GM12878 (cell line): Measurements from ENCODE around the gene ADNP2. TPM values are rescaled to one million over a fixed set of nuclear protein-coding genes. Genes with fewer than 3 reads are reported as not detected.

Source experiments
- ATAC-seq: fragments of 200-7000 bp; cut with Tn5 transposase; 3 replicates; pipeline ENCODE4 v1.9.1; 2020; ENCODE audit warnings: mild to moderate bottlenecking, moderate library complexity
- BruUV-seq: library from RNA; stranded (reverse); fragments of 400-500 nt; replicated peaks from 2 replicates; lab custom pipeline; 2021; lab: Mats Ljungman, UMichigan
- CTCF ChIA-PET: fragments of 300-600 bp; sonication (Branson Sonifier 250); formaldehyde crosslinking; extraction: SDS; loops from one replicate; lab custom pipeline; 2021; ENCODE audit warnings: inconsistent platforms; lab: Yijun Ruan, JAX
- POLR2A ChIA-PET: fragments of 350-600 bp; formaldehyde crosslinking; extraction: SDS; loops from one replicate; lab custom pipeline; 2021; ENCODE audit warnings: inconsistent platforms; lab: Charles Lee
- RAD21 ChIA-PET: fragments of 300-600 bp; sonication (Branson Sonifier 250); formaldehyde crosslinking; loops from one replicate; lab custom pipeline; 2023; ENCODE audit warnings: antibody characterized with exemption; ENCODE audit not compliant: unreplicated experiment; lab: Charles Lee
- SMC1A ChIA-PET: fragments of 300-600 bp; sonication (Branson Sonifier 250); formaldehyde crosslinking; loops from one replicate; lab custom pipeline; 2023; ENCODE audit not compliant: unreplicated experiment, uncharacterized antibody; lab: Charles Lee
- DNase-seq: peaks from one replicate; pipeline ENCODE4 v3.0.0-alpha.2; 2011; ENCODE audit warnings: low read depth, low spot score
- FAIRE-seq: peaks from 3 replicates; lab custom pipeline; 2011; peaks lifted over from hg19 to GRCh38; lab: Jason Lieb, UNC
- H2AFZ ChIP-seq: 2 replicates; pipeline ENCODE4 v1.6.0; 2011; ENCODE audit warnings: low read depth, low read length, control low read depth; ENCODE audit not compliant: control insufficient read depth
- H3K27ac ChIP-seq: 2 replicates; pipeline ENCODE4 v1.5.1; 2011; ENCODE audit warnings: control low read depth; ENCODE audit not compliant: control insufficient read depth, insufficient read depth
- H3K27me3 ChIP-seq, 2 experiments: replicated peaks in 1 of 2; 2 replicates each; pipeline versions ENCODE4 v1.6.0 to v1.6.1; 2011; ENCODE audit warnings: low read length in 1 of 2; ENCODE audit not compliant: control insufficient read depth in 2 of 2, insufficient read depth in 2 of 2
- H3K36me3 ChIP-seq, 2 experiments: 2 replicates each; pipeline ENCODE4 v1.5.1; 2011; ENCODE audit warnings: low read length in 1 of 2; ENCODE audit not compliant: control insufficient read depth in 2 of 2, insufficient read depth in 2 of 2
- H3K4me1 ChIP-seq: 2 replicates; pipeline ENCODE4 v1.6.1; 2011; ENCODE audit warnings: mild to moderate bottlenecking, low read length, moderate library complexity, mixed read lengths; ENCODE audit not compliant: control insufficient read depth, insufficient read depth
- H3K4me2 ChIP-seq: 2 replicates; pipeline ENCODE4 v1.6.0; 2011; ENCODE audit warnings: control low read depth; ENCODE audit not compliant: control insufficient read depth, insufficient read depth
- H3K4me3 ChIP-seq: fragments of 200-600 bp; sonication (generic); 2 replicates; pipeline ENCODE4 v1.5.1; 2016
- H3K79me2 ChIP-seq: 2 replicates; pipeline ENCODE4 v1.6.0; 2011; ENCODE audit warnings: low read length; ENCODE audit not compliant: control insufficient read depth, insufficient read depth
- H3K9ac ChIP-seq: 2 replicates; pipeline ENCODE4 v1.8.0; 2011; ENCODE audit warnings: low read length, control low read depth, mixed read lengths; ENCODE audit not compliant: control insufficient read depth, insufficient read depth
- H3K9me3 ChIP-seq: replicated peaks from 3 replicates; pipeline ENCODE4 v1.5.1; 2011; ENCODE audit warnings: mild to moderate bottlenecking, low read length; ENCODE audit not compliant: control insufficient read depth, insufficient read depth
- H4K20me1 ChIP-seq: 2 replicates; pipeline ENCODE4 v1.6.0; 2011; ENCODE audit not compliant: control insufficient read depth, insufficient read depth
- ATF2 ChIP-seq: IDR thresholded peaks from 2 replicates; pipeline ENCODE4 v1.6.1; 2012; ENCODE audit warnings: low read length, inconsistent platforms
- IRF3 ChIP-seq: fragments of 450-650 bp; IDR thresholded peaks from 2 replicates; pipeline ENCODE4 v1.6.1; 2014; ENCODE audit warnings: mild to moderate bottlenecking
- JUNB ChIP-seq: IDR thresholded peaks from 2 replicates; pipeline ENCODE4 v1.6.1; 2016; ENCODE audit warnings: antibody characterized with exemption, mild to moderate bottlenecking
- NFXL1 ChIP-seq: fragments of 450-650 bp; IDR thresholded peaks from 2 replicates; pipeline ENCODE4 v1.6.1; 2017; ENCODE audit warnings: antibody characterized with exemption, mild to moderate bottlenecking, borderline replicate concordance
- TCF3 ChIP-seq: IDR thresholded peaks from 2 replicates; pipeline ENCODE4 v1.6.1; 2012; ENCODE audit warnings: low read depth, mild to moderate bottlenecking, low read length, borderline replicate concordance; ENCODE audit not compliant: insufficient read depth
- TCF7 ChIP-seq: IDR thresholded peaks from 2 replicates; pipeline ENCODE4 v1.6.1; 2014; ENCODE audit warnings: antibody characterized with exemption, borderline replicate concordance
- ZNF207 ChIP-seq: fragments of 450-650 bp; IDR thresholded peaks from 2 replicates; pipeline ENCODE4 v1.6.1; 2014; ENCODE audit warnings: antibody characterized with exemption, mild to moderate bottlenecking, borderline replicate concordance
- WGBS: methylation state at CpG from one replicate; pipeline ENCODE4 v1.1.6; 2016; ENCODE audit warnings: low lambda C conversion rate; ENCODE audit not compliant: insufficient replicate concordance, insufficient coverage; ENCODE audit errors: missing lambda C conversion rate; 5-methylcytosine and 5-hydroxymethylcytosine counted together
- in situ Hi-C: fragments of 300-500 bp; cut with MboI; formaldehyde crosslinking; loops from 9 replicates; pipeline ENCODE4 v1.14.3; 2018; ENCODE audit warnings: mixed read lengths
- intact Hi-C: fragments of 100-400 bp; cut with micrococcal nuclease; formaldehyde crosslinking; loops from one replicate; pipeline ENCODE4 v1.14.2; 2022; ENCODE audit not compliant: unreplicated experiment
- polyA plus RNA-seq, 11 experiments: library from polyadenylated mRNA; depleted of rRNA in 4 of 11; unstranded in 6 of 11; stranded (reverse) in 5 of 11; fragments of >200 nt; fragmentation: Nextera tagmentation in 4 of 11; fragmentation: Illumina TruSeq in 1 of 11; extraction: Ambion mirVana in 4 of 11; extraction: Trizol in 1 of 11; gene quantifications; 1 replicate in 1 of 11; 2 replicates in 10 of 11; pipeline versions ENCODE4 v1.2.1 to v1.2.3, GENCODE V29; 2011 to 2016; ENCODE audit warnings: inconsistent platforms in 2 of 11, missing spikeins in 2 of 11, low read depth in 1 of 11
- total RNA-seq, 4 experiments: library from RNA; depleted of rRNA in 3 of 4; stranded (reverse); fragments of >200 nt in 3 of 4; fragmentation: Illumina TruSeq in 1 of 4; extraction: Trizol in 1 of 4; gene quantifications; 2 replicates each; pipeline versions ENCODE4 v1.2.1 to v1.2.3, GENCODE V29; 2013 to 2021
- TF ChIP-seq, protein P1 (sequence below): IDR thresholded peaks from 2 replicates; pipeline ENCODE4 v1.6.1; 2011; ENCODE audit warnings: mild to moderate bottlenecking, low read depth, low read length, moderate library complexity; ENCODE audit not compliant: insufficient replicate concordance

Gene ADNP2
- total and polyA plus RNA-seq, 10 of the 15 experiments (the other 5 are each of a cell fraction or from before 2014, with no cell fraction given) = 3.7 to 25.1 (median 13.0) TPM

- in situ Hi-C loops (no loop called here), intact Hi-C loops (no loop called here)
- ChIA-PET POLR2A (no interaction called here), RAD21 (no interaction called here), CTCF (no interaction called here), SMC1A (no interaction called here)
- Histone ChIP-seq H4K20me1 (no peaks in the 10 kb centered on the region), H3K36me3 (no peaks in the 10 kb centered on the region), H3K27me3 (no peaks in the 10 kb centered on the region; a peak in 1 of 4 replicates), H3K9ac (no peak overlapping the region), H3K27ac (no peak overlapping the region), H3K9me3 (no peaks in the 10 kb centered on the region; the same call in 1 of the 3 replicates), H3K4me1 (no peaks in the 10 kb centered on the region), H3K79me2 (no peaks in the 10 kb centered on the region), H3K4me3 (no peak overlapping the region), H3K4me2 (no peak overlapping the region), H2AFZ (no peak overlapping the region)
- ATAC-seq (no peak), FAIRE-seq (no peak), DNase-seq (no peak)
- BruUV-seq = no TSS peak
- WGBS = 58% methylated on average over 9 of the region's 9 CpGs
- TF ChIP-seq TCF3 (no peak), TCF7 (no peak), IRF3 (no peak), JUNB (no peak), ATF2 (no peak)
Measured at GRCh38 chr18:80076379-80076778, 32.7 kb upstream of the ADNP2 start.

DNA sequence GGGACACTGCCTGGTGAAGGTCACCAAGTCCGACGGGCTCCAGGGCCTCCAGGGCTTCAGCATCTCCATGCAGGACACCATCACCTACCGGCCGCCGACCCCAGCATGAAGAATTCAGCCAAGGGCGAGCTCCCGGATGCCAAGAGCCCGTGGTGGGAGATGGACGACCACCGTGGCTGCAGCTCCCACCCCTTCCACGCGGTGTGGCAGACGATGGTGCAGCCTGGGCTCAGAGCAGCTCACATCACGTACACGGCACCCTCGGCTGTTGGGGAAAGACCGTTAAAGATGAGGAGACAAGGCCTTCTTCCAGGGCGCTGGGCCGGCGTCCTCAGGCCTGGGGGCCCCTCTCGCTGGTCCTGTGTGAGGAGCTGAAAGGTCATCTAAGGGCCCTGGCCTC, 31.2 kb upstream of the ADNP2 start:
- no peaks in the 10 kb centered on the region; the same call in 1 of the 3 replicates for H3K9me3 ChIP-seq
- BruUV-seq = no TSS peak

More for the DNA sequence above, 31.2 kb upstream of the ADNP2 start:
- no peak for ATAC-seq
- TF ChIP-seq, protein P1, sequence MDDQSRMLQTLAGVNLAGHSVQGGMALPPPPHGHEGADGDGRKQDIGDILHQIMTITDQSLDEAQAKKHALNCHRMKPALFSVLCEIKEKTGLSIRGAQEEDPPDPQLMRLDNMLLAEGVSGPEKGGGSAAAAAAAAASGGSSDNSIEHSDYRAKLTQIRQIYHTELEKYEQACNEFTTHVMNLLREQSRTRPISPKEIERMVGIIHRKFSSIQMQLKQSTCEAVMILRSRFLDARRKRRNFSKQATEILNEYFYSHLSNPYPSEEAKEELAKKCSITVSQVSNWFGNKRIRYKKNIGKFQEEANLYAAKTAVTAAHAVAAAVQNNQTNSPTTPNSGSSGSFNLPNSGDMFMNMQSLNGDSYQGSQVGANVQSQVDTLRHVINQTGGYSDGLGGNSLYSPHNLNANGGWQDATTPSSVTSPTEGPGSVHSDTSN = no peak
- TF ChIP-seq NFXL1 = no peak
- no peak for TF ChIP-seq ZNF207
- Histone ChIP-seq H3K27me3 (no peaks in the 10 kb centered on the region; a peak in 1 of 4 replicates), H3K9ac (no peak overlapping the region), H3K27ac (no peak overlapping the region), H3K4me3 (no peak overlapping the region), H4K20me1 (no peaks in the 10 kb centered on the region), H3K36me3 (no peaks in the 10 kb centered on the region), H3K4me1 (no peaks in the 10 kb centered on the region), H3K4me2 (no peak overlapping the region), H3K79me2 (no peaks in the 10 kb centered on the region), H2AFZ (no peak overlapping the region)
- ChIA-PET RAD21 (no interaction called here), SMC1A (no interaction called here), POLR2A (no interaction called here), CTCF (no interaction called here)
- WGBS = 59% methylated on average over 19 of the region's 21 CpGs
- no peak for DNase-seq
- in situ Hi-C loops (no loop called here), intact Hi-C loops (no loop called here)
- no peak for FAIRE-seq
